Astrocyte (in vitro differentiated cells and primary cell): ENCODE measurements around the gene CKAP5. TPM values are rescaled to one million over a fixed set of nuclear protein-coding genes. Genes with fewer than 3 reads are reported as not detected.

ENCODE experiments used
- DNase-seq: peaks from one replicate; pipeline ENCODE4 v3.0.0-alpha.2; 2010; ENCODE audit warnings: low read depth
- FAIRE-seq: peaks from 2 replicates; lab custom pipeline; 2011; peaks lifted over from hg19 to GRCh38; lab: Jason Lieb, UNC
- H2AFZ ChIP-seq: 2 replicates; pipeline ENCODE4 v1.6.0; 2012; ENCODE audit warnings: low read depth, low read length, inconsistent platforms
- H3K27ac ChIP-seq: 2 replicates; pipeline ENCODE4 v1.5.1; 2011; ENCODE audit warnings: low read depth, low read length, inconsistent platforms
- H3K27me3 ChIP-seq: 2 replicates; pipeline ENCODE4 v1.6.0; 2011; ENCODE audit warnings: low read length, inconsistent platforms; ENCODE audit not compliant: insufficient read depth
- H3K36me3 ChIP-seq: 2 replicates; pipeline ENCODE4 v1.5.1; 2011; ENCODE audit warnings: low read length, inconsistent platforms; ENCODE audit not compliant: insufficient read depth
- H3K4me1 ChIP-seq: 2 replicates; pipeline ENCODE4 v1.5.1; 2011; ENCODE audit warnings: low read length, inconsistent platforms; ENCODE audit not compliant: insufficient read depth
- H3K4me2 ChIP-seq: 2 replicates; pipeline ENCODE4 v1.6.0; 2012; ENCODE audit warnings: low read length, inconsistent platforms
- H3K4me3 ChIP-seq: 2 replicates; pipeline ENCODE4 v1.5.1; 2011; ENCODE audit warnings: low read depth, mild to moderate bottlenecking, low read length, inconsistent platforms; ENCODE audit not compliant: insufficient read depth
- H3K79me2 ChIP-seq: 2 replicates; pipeline ENCODE4 v1.6.0; 2012; ENCODE audit warnings: mild to moderate bottlenecking, low read length, inconsistent platforms; ENCODE audit not compliant: insufficient read depth
- H3K9ac ChIP-seq: 2 replicates; pipeline ENCODE4 v1.6.0; 2012; ENCODE audit warnings: mild to moderate bottlenecking, low read length, inconsistent platforms
- H3K9me3 ChIP-seq: 2 replicates; pipeline ENCODE4 v1.5.1; 2012; ENCODE audit warnings: low read depth, mild to moderate bottlenecking, low read length, inconsistent platforms; ENCODE audit not compliant: insufficient read depth
- H4K20me1 ChIP-seq: 2 replicates; pipeline ENCODE4 v1.6.0; 2012; ENCODE audit warnings: low read length, inconsistent platforms; ENCODE audit not compliant: insufficient read depth
- H3K27ac Mint-ChIP-seq: one replicate; pipeline ENCODE4 v1.8.0; 2021; ENCODE audit warnings: mild to moderate bottlenecking, mixed read lengths; ENCODE audit not compliant: unreplicated experiment
- H3K27me3 Mint-ChIP-seq: one replicate; pipeline ENCODE4 v1.8.0; 2021; ENCODE audit warnings: low read depth, mixed read lengths; ENCODE audit not compliant: unreplicated experiment
- H3K36me3 Mint-ChIP-seq: one replicate; pipeline ENCODE4 v1.8.0; 2021; ENCODE audit warnings: low read depth, mixed read lengths; ENCODE audit not compliant: unreplicated experiment
- H3K4me1 Mint-ChIP-seq: one replicate; pipeline ENCODE4 v1.8.0; 2021; ENCODE audit warnings: low read depth, mixed read lengths; ENCODE audit not compliant: unreplicated experiment
- H3K4me3 Mint-ChIP-seq: one replicate; pipeline ENCODE4 v1.8.0; 2021; ENCODE audit warnings: mild to moderate bottlenecking, moderate library complexity, mixed read lengths; ENCODE audit not compliant: unreplicated experiment
- H3K9me3 Mint-ChIP-seq: one replicate; pipeline ENCODE4 v1.8.0; 2021; ENCODE audit warnings: mild to moderate bottlenecking, mixed read lengths; ENCODE audit not compliant: unreplicated experiment
- EZH2 ChIP-seq: IDR thresholded peaks from 2 replicates; pipeline ENCODE4 v1.6.1; 2012; ENCODE audit warnings: mild to moderate bottlenecking, low read length, inconsistent platforms; ENCODE audit not compliant: insufficient read depth
- total RNA-seq: library from RNA; stranded (reverse); gene quantifications from 2 replicates; pipeline ENCODE4 v1.2.1, GENCODE V29; 2021
- TF ChIP-seq, protein P1 (sequence below): IDR thresholded peaks from 2 replicates; pipeline ENCODE4 v1.5.1; 2011; ENCODE audit warnings: low read depth, mild to moderate bottlenecking, inconsistent platforms, low read length, moderate library complexity; ENCODE audit not compliant: insufficient read depth

The CKAP5 gene
- total RNA-seq, 1 donor from 2014 or later, result 99.9 TPM

DNA sequence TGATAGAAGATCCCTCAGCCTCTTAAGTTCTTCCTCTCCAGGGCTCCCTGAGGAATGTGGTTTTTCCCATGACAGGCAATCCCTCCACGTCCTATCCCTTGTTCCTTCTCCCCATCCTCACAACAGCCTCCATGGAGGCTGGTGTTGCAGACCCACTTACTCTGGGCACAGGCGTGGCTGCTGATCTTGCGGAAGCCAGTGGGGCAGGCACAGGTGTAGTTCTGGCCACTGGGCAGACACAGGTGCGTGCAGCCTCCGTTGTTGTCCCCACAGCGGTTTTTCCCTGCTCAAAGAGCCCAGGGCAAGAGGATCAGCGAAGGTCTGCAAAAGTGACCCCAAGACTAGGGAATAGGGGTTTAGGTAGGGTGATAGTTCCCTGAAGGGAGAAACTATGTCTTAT, 43.2 kb upstream of the CKAP5 start:
- H3K4me3 Mint-ChIP-seq, result no peak overlapping the region
- H3K4me2 ChIP-seq, result no peak overlapping the region

DNA sequence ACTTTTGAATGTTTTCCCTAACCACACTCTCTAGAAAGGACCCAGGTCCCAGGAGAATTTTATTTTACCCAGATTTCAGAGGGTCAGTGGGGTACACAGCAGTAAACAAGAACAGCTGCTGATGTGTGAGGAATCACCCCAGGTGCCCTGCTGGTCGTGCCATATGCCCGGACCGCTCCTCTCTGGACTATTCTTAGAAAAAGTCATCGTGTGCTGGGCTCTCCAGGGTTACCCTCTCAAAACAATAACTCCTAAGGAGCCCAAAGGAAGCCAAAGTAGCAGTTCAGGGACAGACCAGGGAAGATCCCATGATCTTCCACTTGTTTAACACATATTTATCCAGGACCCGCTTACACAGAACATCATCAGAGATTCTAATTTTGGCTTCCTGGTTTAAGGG, 42.6 kb upstream of the CKAP5 start:
- Histone ChIP-seq H3K79me2 (no peaks in the 10 kb centered on the region), H3K27ac (no peak overlapping the region), H3K36me3 (peaks cover 2% of the 10 kb centered on the region), H2AFZ (no peak overlapping the region), H4K20me1 (no peaks in the 10 kb centered on the region), H3K27me3 (no peaks in the 10 kb centered on the region), H3K4me2 (no peak overlapping the region), H3K9me3 (no peaks in the 10 kb centered on the region), H3K9ac (no peak overlapping the region), H3K4me3 (no peak overlapping the region), H3K4me1 (no peaks in the 10 kb centered on the region)
- H3K4me3 Mint-ChIP-seq, result no peak overlapping the region
- H3K27ac Mint-ChIP-seq, result no peak overlapping the region
- H3K9me3 Mint-ChIP-seq, result peaks cover 2% of the 10 kb centered on the region
- no peak for TF ChIP-seq EZH2
- TF ChIP-seq, protein P1, sequence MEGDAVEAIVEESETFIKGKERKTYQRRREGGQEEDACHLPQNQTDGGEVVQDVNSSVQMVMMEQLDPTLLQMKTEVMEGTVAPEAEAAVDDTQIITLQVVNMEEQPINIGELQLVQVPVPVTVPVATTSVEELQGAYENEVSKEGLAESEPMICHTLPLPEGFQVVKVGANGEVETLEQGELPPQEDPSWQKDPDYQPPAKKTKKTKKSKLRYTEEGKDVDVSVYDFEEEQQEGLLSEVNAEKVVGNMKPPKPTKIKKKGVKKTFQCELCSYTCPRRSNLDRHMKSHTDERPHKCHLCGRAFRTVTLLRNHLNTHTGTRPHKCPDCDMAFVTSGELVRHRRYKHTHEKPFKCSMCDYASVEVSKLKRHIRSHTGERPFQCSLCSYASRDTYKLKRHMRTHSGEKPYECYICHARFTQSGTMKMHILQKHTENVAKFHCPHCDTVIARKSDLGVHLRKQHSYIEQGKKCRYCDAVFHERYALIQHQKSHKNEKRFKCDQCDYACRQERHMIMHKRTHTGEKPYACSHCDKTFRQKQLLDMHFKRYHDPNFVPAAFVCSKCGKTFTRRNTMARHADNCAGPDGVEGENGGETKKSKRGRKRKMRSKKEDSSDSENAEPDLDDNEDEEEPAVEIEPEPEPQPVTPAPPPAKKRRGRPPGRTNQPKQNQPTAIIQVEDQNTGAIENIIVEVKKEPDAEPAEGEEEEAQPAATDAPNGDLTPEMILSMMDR, result no peak
- peaks cover 16% of the 10 kb centered on the region for H3K36me3 Mint-ChIP-seq
- DNase-seq (no peak), FAIRE-seq (no peak)
- H3K27me3 Mint-ChIP-seq, result no peaks in the 10 kb centered on the region
- H3K4me1 Mint-ChIP-seq, result no peaks in the 10 kb centered on the region

More for the DNA sequence above, 43.2 kb upstream of the CKAP5 start:
- peaks cover 12% of the 10 kb centered on the region for H3K36me3 Mint-ChIP-seq
- FAIRE-seq (no peak), DNase-seq (no peak)
- peaks cover 2% of the 10 kb centered on the region for H3K9me3 Mint-ChIP-seq
- Histone ChIP-seq H4K20me1 (no peaks in the 10 kb centered on the region), H3K4me3 (no peak overlapping the region), H3K27ac (no peak overlapping the region), H3K9me3 (no peaks in the 10 kb centered on the region), H3K27me3 (no peaks in the 10 kb centered on the region), H3K79me2 (no peaks in the 10 kb centered on the region), H3K9ac (no peak overlapping the region), H3K36me3 (peaks cover 3% of the 10 kb centered on the region), H2AFZ (no peak overlapping the region), H3K4me1 (no peaks in the 10 kb centered on the region)
- no peak overlapping the region for H3K27ac Mint-ChIP-seq
- H3K27me3 Mint-ChIP-seq, result no peaks in the 10 kb centered on the region
- H3K4me1 Mint-ChIP-seq, result no peaks in the 10 kb centered on the region
- TF ChIP-seq EZH2, result no peak
- TF ChIP-seq, protein P1, result no peak

DNA sequence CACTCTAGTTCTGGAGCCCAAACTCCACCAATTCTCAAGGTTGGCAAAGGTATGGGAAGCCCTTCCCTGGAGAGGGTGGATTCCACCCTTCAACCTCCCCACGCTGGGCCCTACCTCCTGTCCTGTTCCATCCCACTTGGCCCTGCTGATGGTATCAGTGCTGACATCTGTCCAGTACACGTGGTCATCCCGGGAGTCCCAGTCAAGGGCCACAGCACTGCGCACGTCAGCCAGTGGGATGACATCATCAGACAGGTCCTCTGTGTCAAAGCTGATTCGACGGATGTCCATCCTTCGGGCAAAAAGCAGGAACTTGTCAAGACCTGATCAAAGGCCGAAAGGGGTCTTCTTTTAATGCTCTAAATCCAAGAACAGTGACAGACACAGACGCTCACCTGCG, 40.1 kb upstream of the CKAP5 start:
- DNase-seq, result no peak
- no peak for TF ChIP-seq EZH2
- TF ChIP-seq, protein P1, result no peak
- Histone ChIP-seq H3K27me3 (no peaks in the 10 kb centered on the region), H3K9me3 (no peaks in the 10 kb centered on the region), H4K20me1 (no peaks in the 10 kb centered on the region), H3K27ac (no peak overlapping the region), H3K4me3 (no peak overlapping the region), H3K4me1 (no peaks in the 10 kb centered on the region), H3K36me3 (peaks cover 3% of the 10 kb centered on the region), H2AFZ (no peak overlapping the region), H3K79me2 (no peaks in the 10 kb centered on the region), H3K9ac (no peak overlapping the region), H3K4me2 (no peak overlapping the region)
- no peak for FAIRE-seq
- Mint-ChIP-seq H3K36me3 (peaks cover 27% of the 10 kb centered on the region), H3K27ac (no peak overlapping the region), H3K4me1 (no peaks in the 10 kb centered on the region), H3K27me3 (no peaks in the 10 kb centered on the region), H3K4me3 (no peak overlapping the region), H3K9me3 (peaks cover 2% of the 10 kb centered on the region)
